ENCODE measurements around the gene MCC. TPM values are rescaled to one million over a fixed set of nuclear protein-coding genes. Genes with fewer than 3 reads are reported as not detected.

Gene MCC
- total and polyA plus RNA-seq, 7 donors = 1.4 to 13.8 (median 4.4) TPM

- Histone ChIP-seq H3K4me1 (no peaks in the 10 kb centered on the region), H3K36me3 (ENCODE audit: insufficient read depth in 1 of 2, low read depth in 1 of 2) (peaks cover 0 to 10% of the 10 kb centered on the region in 2 donors), H3K27ac (no peak overlapping the region), H3K9me3 (no peaks in the 10 kb centered on the region), H3K27me3 (ENCODE audit: insufficient read depth in 3 of 3, low read length in 2 of 3) (no peaks in the 10 kb centered on the region), H3K4me3 (no peak overlapping the region)
- TF ChIP-seq CTCF (IDR thresholded peaks at IDR 0.05) = no peak
- 88 to 95% (median 92%) methylated on average over 14 of the region's 14 CpGs for WGBS, 3 donors
- intact Hi-C loops (cut with DNase I) = no loop called here
- DNase-seq = no peak
- ATAC-seq = no peak
These were observed 430.7 kb downstream of the MCC start for GRCh38 chr5:113057557-113057984.

GRCh38 chr5:113056988-113057387, 431.3 kb downstream of the MCC start:
- Histone ChIP-seq H3K27ac (no peak overlapping the region), H3K27me3 (ENCODE audit: insufficient read depth in 3 of 3, low read length in 2 of 3) (no peaks in the 10 kb centered on the region), H3K36me3 (ENCODE audit: insufficient read depth in 1 of 2, low read depth in 1 of 2) (peaks cover 0 to 10% of the 10 kb centered on the region in 2 donors), H3K9me3 (no peaks in the 10 kb centered on the region), H3K4me1 (peaks cover under 1% of the 10 kb centered on the region), H3K4me3 (no peak overlapping the region)
- DNase-seq (no peak), ATAC-seq (no peak)
- intact Hi-C loops (cut with DNase I) = no loop called here
- no peak for TF ChIP-seq CTCF (IDR thresholded peaks at IDR 0.05)
- 77 to 89% (median 86%) methylated on average over 5 of the region's 5 CpGs for WGBS, 3 donors

- no peak for TF ChIP-seq CTCF (IDR thresholded peaks at IDR 0.05)
- WGBS, 3 donors = 95 to 97% (median 96%) methylated on average over 11 of the region's 11 CpGs
- intact Hi-C loops (cut with DNase I) = no loop called here
- H3K27me3 ChIP-seq (ENCODE audit: insufficient read depth in 3 of 3, low read length in 2 of 3) = no peaks in the 10 kb centered on the region
- no peaks in the 10 kb centered on the region for H3K9me3 ChIP-seq
- peaks cover 8% of the 10 kb centered on the region for H3K4me1 ChIP-seq
- H3K4me3 ChIP-seq = no peak overlapping the region
- H3K36me3 ChIP-seq (ENCODE audit: insufficient read depth in 1 of 2, low read depth in 1 of 2) = peaks cover 0 to 10% of the 10 kb centered on the region in 2 donors
- no peak overlapping the region for H3K27ac ChIP-seq
- ATAC-seq = no peak
- no peak for DNase-seq
These were observed 433.4 kb downstream of the MCC start for GRCh38 chr5:113054899-113055298.

GRCh38 chr5:113053511-113053995, 434.7 kb downstream of the MCC start:
- TF ChIP-seq CTCF (IDR thresholded peaks at IDR 0.05) = no peak
- Histone ChIP-seq H3K36me3 (ENCODE audit: insufficient read depth in 1 of 2, low read depth in 1 of 2) (peaks cover 0 to 10% of the 10 kb centered on the region in 2 donors), H3K4me3 (no peak overlapping the region), H3K27ac (no peak overlapping the region), H3K9me3 (no peaks in the 10 kb centered on the region), H3K27me3 (ENCODE audit: insufficient read depth in 3 of 3, low read length in 2 of 3) (no peaks in the 10 kb centered on the region), H3K4me1 (peaks cover 8% of the 10 kb centered on the region)
- ATAC-seq = peak in 3 of 4 donors; percentile 30 to 44 (median 35)
- DNase-seq = no peak
- WGBS, 3 donors = 74 to 87% (median 83%) methylated on average over 9 of the region's 9 CpGs
- intact Hi-C loops (cut with DNase I) = no loop called here

Data from psoas muscle (tissue), 8 donors.